Nephron progenitor cell (in vitro differentiated cells): Measurements from ENCODE around the gene RASGRF1.

Experiments
- DNase-seq: peaks from one replicate; pipeline ENCODE4 v3.0.0; 2021
- H3K27ac Mint-ChIP-seq: 2 replicates; pipeline ENCODE4 v1.8.0; 2021; ENCODE audit warnings: mild to moderate bottlenecking, moderate library complexity, mixed read lengths
- H3K27me3 Mint-ChIP-seq: 2 replicates; pipeline ENCODE4 v1.8.0; 2021; ENCODE audit warnings: mild to moderate bottlenecking, low read depth, mixed read lengths; ENCODE audit not compliant: poor library complexity
- H3K36me3 Mint-ChIP-seq: 2 replicates; pipeline ENCODE4 v1.8.0; 2021; ENCODE audit warnings: low read depth, mixed read lengths
- H3K4me1 Mint-ChIP-seq: 2 replicates; pipeline ENCODE4 v1.8.0; 2021; ENCODE audit warnings: mixed read lengths
- H3K4me3 Mint-ChIP-seq: 2 replicates; pipeline ENCODE4 v1.8.0; 2021; ENCODE audit warnings: mild to moderate bottlenecking, moderate library complexity, mixed read lengths
- H3K9me3 Mint-ChIP-seq: 2 replicates; pipeline ENCODE4 v1.8.0; 2021; ENCODE audit warnings: mild to moderate bottlenecking, moderate library complexity, mixed read lengths
- TF ChIP-seq, protein P1 (sequence below): fragments of 200-600 bp; sonication (generic); IDR thresholded peaks from 2 replicates; pipeline ENCODE4 v1.5.0; 2021; ENCODE audit warnings: antibody characterized with exemption

Gene RASGRF1

GRCh38 chr15:79031821-79032220 is 58.8 kb downstream of the RASGRF1 start:
- TF ChIP-seq, protein P1, sequence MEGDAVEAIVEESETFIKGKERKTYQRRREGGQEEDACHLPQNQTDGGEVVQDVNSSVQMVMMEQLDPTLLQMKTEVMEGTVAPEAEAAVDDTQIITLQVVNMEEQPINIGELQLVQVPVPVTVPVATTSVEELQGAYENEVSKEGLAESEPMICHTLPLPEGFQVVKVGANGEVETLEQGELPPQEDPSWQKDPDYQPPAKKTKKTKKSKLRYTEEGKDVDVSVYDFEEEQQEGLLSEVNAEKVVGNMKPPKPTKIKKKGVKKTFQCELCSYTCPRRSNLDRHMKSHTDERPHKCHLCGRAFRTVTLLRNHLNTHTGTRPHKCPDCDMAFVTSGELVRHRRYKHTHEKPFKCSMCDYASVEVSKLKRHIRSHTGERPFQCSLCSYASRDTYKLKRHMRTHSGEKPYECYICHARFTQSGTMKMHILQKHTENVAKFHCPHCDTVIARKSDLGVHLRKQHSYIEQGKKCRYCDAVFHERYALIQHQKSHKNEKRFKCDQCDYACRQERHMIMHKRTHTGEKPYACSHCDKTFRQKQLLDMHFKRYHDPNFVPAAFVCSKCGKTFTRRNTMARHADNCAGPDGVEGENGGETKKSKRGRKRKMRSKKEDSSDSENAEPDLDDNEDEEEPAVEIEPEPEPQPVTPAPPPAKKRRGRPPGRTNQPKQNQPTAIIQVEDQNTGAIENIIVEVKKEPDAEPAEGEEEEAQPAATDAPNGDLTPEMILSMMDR, result no peak
- H3K4me1 Mint-ChIP-seq, result peaks cover 13% of the 10 kb centered on the region
- peaks cover 12% of the 10 kb centered on the region for H3K9me3 Mint-ChIP-seq
- DNase-seq, result no peak
- H3K36me3 Mint-ChIP-seq, result no peaks in the 10 kb centered on the region
- peaks cover 34% of the 10 kb centered on the region for H3K27me3 Mint-ChIP-seq
- H3K27ac Mint-ChIP-seq, result no peak overlapping the region
- H3K4me3 Mint-ChIP-seq, result no peak overlapping the region

DNA sequence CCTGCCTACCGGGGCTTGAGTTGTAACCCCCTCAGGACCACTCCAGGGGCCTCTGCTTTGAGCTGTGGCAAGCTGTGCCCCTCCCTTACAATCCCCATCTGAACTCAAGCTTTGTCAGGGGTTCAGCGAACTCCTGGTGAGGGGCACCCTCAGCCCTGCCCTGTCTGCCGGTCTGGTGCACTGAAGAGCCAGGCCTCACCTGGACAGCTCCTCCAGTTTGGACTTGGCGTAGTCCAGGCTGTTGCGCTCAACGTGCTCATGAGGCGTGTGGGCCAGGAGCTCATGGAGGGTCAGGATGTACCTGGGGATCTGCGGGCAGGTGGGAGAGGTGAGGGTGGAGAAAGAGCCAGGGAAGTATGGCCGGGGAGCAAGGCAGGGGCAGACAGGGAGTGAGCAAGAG is 59.4 kb downstream of the RASGRF1 start:
- Mint-ChIP-seq H3K4me1 (peaks cover 13% of the 10 kb centered on the region), H3K36me3 (no peaks in the 10 kb centered on the region), H3K4me3 (no peak overlapping the region), H3K27ac (no peak overlapping the region), H3K9me3 (peaks cover 13% of the 10 kb centered on the region), H3K27me3 (peaks cover 28% of the 10 kb centered on the region)
- DNase-seq, result no peak
- TF ChIP-seq, protein P1, result no peak

- peaks cover 35% of the 10 kb centered on the region for H3K27me3 Mint-ChIP-seq
- DNase-seq, result no peak
- H3K4me1 Mint-ChIP-seq, result peaks cover 6% of the 10 kb centered on the region
- TF ChIP-seq, protein P1, result no peak
- H3K4me3 Mint-ChIP-seq, result no peak overlapping the region
- peaks cover 17% of the 10 kb centered on the region for H3K9me3 Mint-ChIP-seq
- H3K36me3 Mint-ChIP-seq, result no peaks in the 10 kb centered on the region
- H3K27ac Mint-ChIP-seq, result no peak overlapping the region
These were observed 60.1 kb downstream of the RASGRF1 start for GRCh38 chr15:79030470-79030869.

DNA sequence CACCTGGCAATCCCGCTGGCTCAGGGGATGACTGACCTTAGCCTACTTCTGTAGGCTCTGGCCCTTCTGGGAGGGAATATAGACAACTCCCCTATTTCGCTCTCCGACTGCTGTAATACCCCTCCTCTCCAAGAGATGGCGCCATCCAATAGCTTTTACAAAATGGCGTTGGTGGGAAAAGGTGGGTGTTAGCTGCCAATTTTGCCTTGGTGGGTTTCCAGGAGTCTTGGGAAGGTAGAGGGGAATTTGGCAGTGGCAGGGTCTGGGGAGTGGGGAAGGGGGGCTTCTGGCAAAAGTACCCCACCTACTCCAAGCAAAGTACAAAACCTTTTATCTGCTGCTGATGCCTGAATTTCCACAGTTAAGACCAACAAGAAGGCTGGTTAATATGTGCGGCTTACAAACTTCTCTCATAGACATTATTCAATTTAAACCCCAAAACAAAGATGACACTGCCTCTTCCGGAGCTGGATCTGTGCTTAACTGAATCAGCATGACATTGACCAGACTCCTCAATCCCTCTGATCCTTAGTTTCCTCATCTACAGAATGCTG is 62.1 kb downstream of the RASGRF1 start:
- H3K4me3 Mint-ChIP-seq, result no peak overlapping the region
- DNase-seq, result peak; percentile 67
- TF ChIP-seq, protein P1, result peak; percentile 85
- H3K9me3 Mint-ChIP-seq, result peaks cover 24% of the 10 kb centered on the region
- H3K4me1 Mint-ChIP-seq, result no peaks in the 10 kb centered on the region
- H3K27ac Mint-ChIP-seq, result no peak overlapping the region
- peaks cover 32% of the 10 kb centered on the region for H3K27me3 Mint-ChIP-seq
- no peaks in the 10 kb centered on the region for H3K36me3 Mint-ChIP-seq

- TF ChIP-seq, protein P1, result no peak
- H3K4me1 Mint-ChIP-seq, result no peaks in the 10 kb centered on the region
- H3K27me3 Mint-ChIP-seq, result peaks cover 29% of the 10 kb centered on the region
- no peak overlapping the region for H3K4me3 Mint-ChIP-seq
- H3K9me3 Mint-ChIP-seq, result peaks cover 24% of the 10 kb centered on the region
- no peak overlapping the region for H3K27ac Mint-ChIP-seq
- no peaks in the 10 kb centered on the region for H3K36me3 Mint-ChIP-seq
- DNase-seq, result no peak
These were observed 62.8 kb downstream of the RASGRF1 start for GRCh38 chr15:79027532-79028410.
